Panc1 (cell line): ENCODE measurements around the gene ATG14. TPM values are rescaled to one million over a fixed set of nuclear protein-coding genes. Genes with fewer than 3 reads are reported as not detected.

ENCODE experiments used
- ATAC-seq: fragments of 200-7000 bp; cut with Tn5 transposase; 2 replicates; pipeline ENCODE4 v1.9.1; 2020; ENCODE audit warnings: mild to moderate bottlenecking, moderate library complexity
- Bru-seq: library from RNA; stranded (reverse); fragments of 400-500 nt; gene quantifications from one replicate; lab custom pipeline; 2021; lab: Mats Ljungman, UMichigan
- BruChase-seq, 2 experiments: library from RNA; stranded (reverse); fragments of 400-500 nt; gene quantifications; one replicate each; lab custom pipeline; 2021; lab: Mats Ljungman, UMichigan
- BruUV-seq: library from RNA; stranded (reverse); fragments of 400-500 nt; replicated peaks from 2 replicates; lab custom pipeline; 2021; lab: Mats Ljungman, UMichigan
- CTCF ChIA-PET: fragments of 300-600 bp; sonication (Branson Sonifier 250); formaldehyde crosslinking; loops from one replicate; lab custom pipeline; 2022; ENCODE audit warnings: antibody characterized with exemption; lab: Charles Lee
- POLR2A ChIA-PET: fragments of 300-600 bp; sonication (Branson Sonifier 250); formaldehyde crosslinking; loops from one replicate; lab custom pipeline; 2022; ENCODE audit warnings: antibody characterized with exemption; lab: Charles Lee
- DNase-seq: peaks from one replicate; pipeline ENCODE4 v3.0.0-alpha.2; 2010; ENCODE audit warnings: low read depth, low spot score
- H3K27ac ChIP-seq: 2 replicates; pipeline ENCODE4 v1.5.1; 2011; ENCODE audit warnings: mild to moderate bottlenecking, low read length, inconsistent platforms
- H3K27me3 ChIP-seq: fragments of 200-500 bp; sonication (Bioruptor generic); 2 replicates; pipeline ENCODE4 v1.6.0; 2014; ENCODE audit warnings: low read length, inconsistent platforms; ENCODE audit not compliant: control insufficient read depth, insufficient read depth
- H3K36me3 ChIP-seq: fragments of 200-500 bp; sonication (Bioruptor generic); 2 replicates; pipeline ENCODE4 v1.5.1; 2014; ENCODE audit warnings: inconsistent platforms, mild to moderate bottlenecking, low read length, moderate library complexity; ENCODE audit not compliant: control insufficient read depth, insufficient read depth
- H3K4me1 ChIP-seq: 2 replicates; pipeline ENCODE4 v1.5.1; 2011; ENCODE audit warnings: inconsistent platforms, mild to moderate bottlenecking, low read length, moderate library complexity; ENCODE audit not compliant: control insufficient read depth, insufficient read depth
- H3K4me3 ChIP-seq, 2 experiments: 2 replicates each; pipeline ENCODE4 v1.5.1; 2011 to 2012; ENCODE audit warnings: low read depth in 2 of 2, low read length in 2 of 2, mild to moderate bottlenecking in 2 of 2, inconsistent platforms in 1 of 2, moderate library complexity in 1 of 2
- H3K9me3 ChIP-seq: fragments of 200-500 bp; sonication (Bioruptor generic); 2 replicates; pipeline ENCODE4 v1.5.1; 2014; ENCODE audit warnings: low read depth, mild to moderate bottlenecking, inconsistent platforms, low read length, moderate library complexity; ENCODE audit not compliant: control insufficient read depth, insufficient read depth
- POLR2AphosphoS5 ChIP-seq: IDR thresholded peaks from 2 replicates; pipeline ENCODE4 v1.6.1; 2012; ENCODE audit warnings: mild to moderate bottlenecking, low read depth, low read length, moderate library complexity
- SIN3A ChIP-seq: IDR thresholded peaks from 2 replicates; pipeline ENCODE4 v1.6.1; 2012; ENCODE audit warnings: low read depth, mild to moderate bottlenecking, low read length, moderate library complexity, borderline replicate concordance; ENCODE audit not compliant: insufficient read depth
- TCF7L2 ChIP-seq: IDR thresholded peaks from 2 replicates; pipeline ENCODE4 v1.6.1; 2011; ENCODE audit warnings: mild to moderate bottlenecking, low read depth, low read length, inconsistent platforms
- in situ Hi-C: cut with HindIII; loops from 2 replicates; pipeline ENCODE4 v1.10.0; 2016; ENCODE audit warnings: low sequenced_read_pairs, low pct_unique_long_range_greater_than_20kb
- intact Hi-C: fragments of 100-400 bp; cut with micrococcal nuclease; formaldehyde crosslinking; loops from one replicate; pipeline ENCODE4 v1.10.0; 2022; ENCODE audit not compliant: unreplicated experiment
- long read RNA-seq: library from polyadenylated mRNA; unstranded; transcript quantifications from one replicate; pipeline ENCODE4 v2.0.0, GENCODE V29; 2021; ENCODE audit not compliant: unreplicated experiment
- polyA plus RNA-seq: library from polyadenylated mRNA; unstranded; fragments of >200 nt; gene quantifications from one replicate; pipeline ENCODE4 v1.2.1, GENCODE V29; 2012; ENCODE audit warnings: missing spikeins; ENCODE audit not compliant: insufficient read length
- total RNA-seq: library from RNA; stranded (reverse); gene quantifications from one replicate; pipeline ENCODE4 v1.2.1, GENCODE V29; 2021; ENCODE audit not compliant: unreplicated experiment
- TF ChIP-seq, protein P1 (sequence below), 2 experiments: IDR thresholded peaks; 2 replicates each; pipeline ENCODE4 v1.6.1; 2011 to 2012; ENCODE audit warnings: low read depth in 2 of 2, control low read depth in 1 of 2, low read length in 1 of 2, mild to moderate bottlenecking in 1 of 2, moderate library complexity in 1 of 2; ENCODE audit not compliant: insufficient read depth in 1 of 2
- TF ChIP-seq, protein P2 (sequence below): fragments of 450-650 bp; IDR thresholded peaks from 2 replicates; pipeline ENCODE4 v1.5.1; 2017; ENCODE audit warnings: mild to moderate bottlenecking

The ATG14 gene, protein sequence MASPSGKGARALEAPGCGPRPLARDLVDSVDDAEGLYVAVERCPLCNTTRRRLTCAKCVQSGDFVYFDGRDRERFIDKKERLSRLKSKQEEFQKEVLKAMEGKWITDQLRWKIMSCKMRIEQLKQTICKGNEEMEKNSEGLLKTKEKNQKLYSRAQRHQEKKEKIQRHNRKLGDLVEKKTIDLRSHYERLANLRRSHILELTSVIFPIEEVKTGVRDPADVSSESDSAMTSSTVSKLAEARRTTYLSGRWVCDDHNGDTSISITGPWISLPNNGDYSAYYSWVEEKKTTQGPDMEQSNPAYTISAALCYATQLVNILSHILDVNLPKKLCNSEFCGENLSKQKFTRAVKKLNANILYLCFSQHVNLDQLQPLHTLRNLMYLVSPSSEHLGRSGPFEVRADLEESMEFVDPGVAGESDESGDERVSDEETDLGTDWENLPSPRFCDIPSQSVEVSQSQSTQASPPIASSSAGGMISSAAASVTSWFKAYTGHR
- total RNA-seq (7.1 TPM), Bru-seq, nascent RNA (percentile 67 among the genes with signal in this experiment), BruChase-seq, experiment 1, labeled RNA remaining after a 2-hour chase (percentile 70 among the genes with signal in this experiment), BruChase-seq, experiment 2, labeled RNA remaining after a 6-hour chase (percentile 60 among the genes with signal in this experiment)
- 3.3 TPM for polyA plus RNA-seq
- long read RNA-seq, full-length matches to known transcripts = 2 of 22 reads
- long read RNA-seq, partial matches to known transcripts = 7 of 22 reads
- long read RNA-seq, other reads (novel, unspliced or antisense) = 13 of 22 reads

DNA sequence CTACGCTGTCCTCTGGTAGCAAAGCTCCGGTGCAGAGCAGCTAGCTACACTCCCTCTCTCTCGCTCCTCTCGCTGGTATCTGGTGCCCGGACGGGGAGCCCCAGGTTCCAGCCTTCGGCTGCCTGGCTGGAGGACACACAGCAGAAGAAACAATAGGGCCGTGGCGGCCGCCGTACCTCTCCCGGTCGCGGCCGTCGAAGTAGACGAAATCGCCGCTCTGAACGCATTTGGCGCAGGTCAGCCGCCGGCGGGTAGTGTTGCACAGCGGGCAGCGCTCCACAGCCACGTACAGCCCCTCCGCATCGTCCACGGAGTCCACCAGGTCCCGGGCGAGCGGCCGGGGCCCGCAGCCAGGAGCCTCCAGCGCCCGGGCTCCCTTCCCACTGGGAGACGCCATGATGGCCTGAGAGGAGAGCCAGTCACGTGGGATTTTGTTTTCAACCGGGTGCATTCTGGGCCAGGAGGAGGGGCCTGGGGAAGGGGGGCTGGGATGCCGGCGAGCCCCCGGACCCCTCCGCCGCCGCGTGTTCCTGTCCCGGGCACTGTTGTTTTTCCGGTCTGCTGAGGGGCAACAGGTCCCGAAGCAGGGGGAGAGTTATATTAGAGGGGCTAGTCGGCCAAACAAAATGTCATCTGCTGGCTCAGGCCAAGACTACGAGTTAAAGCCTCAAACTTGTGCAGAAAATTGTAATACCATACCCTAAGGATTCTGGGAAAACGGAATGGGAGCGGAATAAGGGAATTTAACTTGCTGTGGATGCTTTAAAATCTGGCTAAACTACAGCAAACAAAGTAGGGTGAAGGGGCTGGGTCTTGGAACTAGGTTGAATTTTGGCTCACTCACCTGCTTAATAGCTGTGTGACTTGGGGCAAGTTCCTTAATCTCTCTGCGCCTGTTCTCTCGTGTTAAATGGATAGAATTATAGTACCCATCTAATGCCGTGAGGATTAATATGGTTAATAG, at the start of gene ATG14:
ATG14 (minus strand) TSS at position 405 of the 964 bp plus-strand sequence; CDS start at position 397, 8 bp downstream.
- CTCF ChIA-PET = no interaction called here

DNA sequence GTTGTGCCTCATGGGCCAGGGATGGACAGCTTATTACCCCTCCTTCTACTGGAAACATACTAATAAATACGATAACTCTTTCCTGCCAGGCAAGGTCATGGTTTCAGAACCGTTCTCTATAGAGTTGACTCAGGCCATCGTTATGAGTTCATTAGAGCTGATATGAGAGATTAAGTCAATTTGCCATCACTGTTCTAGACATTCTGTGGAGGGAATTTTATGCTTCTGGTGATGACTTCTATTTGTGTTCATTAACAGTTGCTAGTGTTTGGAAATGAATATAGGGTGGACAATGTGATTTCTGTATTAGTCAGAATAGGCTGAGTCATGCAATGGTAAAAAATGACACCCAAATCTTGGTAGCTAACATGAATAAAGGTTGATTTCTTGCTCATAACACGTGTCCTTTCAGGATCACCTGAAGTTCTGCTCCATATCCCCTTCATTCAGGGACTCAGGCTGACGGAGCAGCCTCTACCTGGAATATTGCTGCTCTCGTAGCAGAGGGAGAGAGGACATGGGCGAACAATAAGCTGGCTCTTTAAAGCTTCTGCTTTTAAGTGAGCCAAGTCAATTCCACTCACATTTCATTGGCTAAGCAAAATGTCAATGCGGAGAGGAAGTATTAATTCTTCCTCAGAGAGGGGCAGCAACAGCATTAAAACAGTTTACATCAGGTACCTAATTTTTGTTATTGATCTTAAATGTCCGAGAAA, 47.3 kb upstream of the ATG14 start:
- TF ChIP-seq TCF7L2 (no peak), SIN3A (no peak), POLR2AphosphoS5 (no peak)
- TF ChIP-seq, protein P1, sequence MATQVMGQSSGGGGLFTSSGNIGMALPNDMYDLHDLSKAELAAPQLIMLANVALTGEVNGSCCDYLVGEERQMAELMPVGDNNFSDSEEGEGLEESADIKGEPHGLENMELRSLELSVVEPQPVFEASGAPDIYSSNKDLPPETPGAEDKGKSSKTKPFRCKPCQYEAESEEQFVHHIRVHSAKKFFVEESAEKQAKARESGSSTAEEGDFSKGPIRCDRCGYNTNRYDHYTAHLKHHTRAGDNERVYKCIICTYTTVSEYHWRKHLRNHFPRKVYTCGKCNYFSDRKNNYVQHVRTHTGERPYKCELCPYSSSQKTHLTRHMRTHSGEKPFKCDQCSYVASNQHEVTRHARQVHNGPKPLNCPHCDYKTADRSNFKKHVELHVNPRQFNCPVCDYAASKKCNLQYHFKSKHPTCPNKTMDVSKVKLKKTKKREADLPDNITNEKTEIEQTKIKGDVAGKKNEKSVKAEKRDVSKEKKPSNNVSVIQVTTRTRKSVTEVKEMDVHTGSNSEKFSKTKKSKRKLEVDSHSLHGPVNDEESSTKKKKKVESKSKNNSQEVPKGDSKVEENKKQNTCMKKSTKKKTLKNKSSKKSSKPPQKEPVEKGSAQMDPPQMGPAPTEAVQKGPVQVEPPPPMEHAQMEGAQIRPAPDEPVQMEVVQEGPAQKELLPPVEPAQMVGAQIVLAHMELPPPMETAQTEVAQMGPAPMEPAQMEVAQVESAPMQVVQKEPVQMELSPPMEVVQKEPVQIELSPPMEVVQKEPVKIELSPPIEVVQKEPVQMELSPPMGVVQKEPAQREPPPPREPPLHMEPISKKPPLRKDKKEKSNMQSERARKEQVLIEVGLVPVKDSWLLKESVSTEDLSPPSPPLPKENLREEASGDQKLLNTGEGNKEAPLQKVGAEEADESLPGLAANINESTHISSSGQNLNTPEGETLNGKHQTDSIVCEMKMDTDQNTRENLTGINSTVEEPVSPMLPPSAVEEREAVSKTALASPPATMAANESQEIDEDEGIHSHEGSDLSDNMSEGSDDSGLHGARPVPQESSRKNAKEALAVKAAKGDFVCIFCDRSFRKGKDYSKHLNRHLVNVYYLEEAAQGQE (IDR thresholded peaks at IDR 0.05; ENCODE audit: insufficient read depth in 1 of 2, low read depth in 2 of 2, low read length in 1 of 2) = no peak
- TF ChIP-seq, protein P2, sequence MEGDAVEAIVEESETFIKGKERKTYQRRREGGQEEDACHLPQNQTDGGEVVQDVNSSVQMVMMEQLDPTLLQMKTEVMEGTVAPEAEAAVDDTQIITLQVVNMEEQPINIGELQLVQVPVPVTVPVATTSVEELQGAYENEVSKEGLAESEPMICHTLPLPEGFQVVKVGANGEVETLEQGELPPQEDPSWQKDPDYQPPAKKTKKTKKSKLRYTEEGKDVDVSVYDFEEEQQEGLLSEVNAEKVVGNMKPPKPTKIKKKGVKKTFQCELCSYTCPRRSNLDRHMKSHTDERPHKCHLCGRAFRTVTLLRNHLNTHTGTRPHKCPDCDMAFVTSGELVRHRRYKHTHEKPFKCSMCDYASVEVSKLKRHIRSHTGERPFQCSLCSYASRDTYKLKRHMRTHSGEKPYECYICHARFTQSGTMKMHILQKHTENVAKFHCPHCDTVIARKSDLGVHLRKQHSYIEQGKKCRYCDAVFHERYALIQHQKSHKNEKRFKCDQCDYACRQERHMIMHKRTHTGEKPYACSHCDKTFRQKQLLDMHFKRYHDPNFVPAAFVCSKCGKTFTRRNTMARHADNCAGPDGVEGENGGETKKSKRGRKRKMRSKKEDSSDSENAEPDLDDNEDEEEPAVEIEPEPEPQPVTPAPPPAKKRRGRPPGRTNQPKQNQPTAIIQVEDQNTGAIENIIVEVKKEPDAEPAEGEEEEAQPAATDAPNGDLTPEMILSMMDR = no peak
- Histone ChIP-seq H3K4me1 (peaks cover 41% of the 10 kb centered on the region), H3K27ac (peak overlapping the region; percentile 94), H3K36me3 (no peaks in the 10 kb centered on the region), H3K27me3 (no peaks in the 10 kb centered on the region), H3K4me3 (peak overlapping the region in 1 of 2 experiments; percentile 30; a peak in 2 of 4 replicates), H3K9me3 (no peaks in the 10 kb centered on the region)
- ATAC-seq = peak; percentile 37
- intact Hi-C loops = no loop called here
- BruUV-seq = no TSS peak
- POLR2A ChIA-PET = no interaction called here
- in situ Hi-C loops = no loop called here
- DNase-seq = no peak
- CTCF ChIA-PET = interaction anchor here (0.5 kb wide), 1 partner anchor 109 kb away, joined by 3 read pairs; no protein-coding TSS in a partner anchor

More for the DNA sequence above, at the start of gene ATG14:
- TF ChIP-seq SIN3A (0 out of 2 replicates have a peak, but pooled peaks have one; percentile 71), POLR2AphosphoS5 (peak; percentile 51; the same call in 1 of the 2 replicates)
- TF ChIP-seq, protein P1 (IDR thresholded peaks at IDR 0.05; ENCODE audit: insufficient read depth in 1 of 2, low read depth in 2 of 2, low read length in 1 of 2) = no peak
- ATAC-seq (peak; percentile 99), DNase-seq (peak; percentile 27)
- no TSS peak for BruUV-seq
- no peaks in the 10 kb centered on the region for H3K9me3 ChIP-seq
- H3K27me3 ChIP-seq = peaks cover 3% of the 10 kb centered on the region; the same call in 1 of the 2 replicates
- H3K27ac ChIP-seq = peak within 1 kb of the TSS; percentile 95
- H3K4me1 ChIP-seq = peaks cover 15% of the 10 kb centered on the region
- in situ Hi-C loops (no loop called here), intact Hi-C loops (no loop called here)
- no peaks in the 10 kb centered on the region; the same call in 1 of the 2 replicates for H3K36me3 ChIP-seq
- POLR2A ChIA-PET = no interaction called here
- H3K4me3 ChIP-seq = peak within 1 kb of the TSS; percentile 76 to 86
